CD4-positive, alpha-beta T cell treated with Interleukin-12 subunit alpha and Interleukin-12 subunit beta, for 1 hour (primary cell): ENCODE results near the gene DLL4.
"Not testable (repeated sequence)": the region's sequence is repeated elsewhere in the genome, so short reads cannot be mapped to it uniquely, and the experiment has no call there.

ENCODE experiments used
- DNase-seq: peaks from one replicate; pipeline ENCODE4 v3.0.0-alpha.2; 2020

DLL4 gene

GRCh38 chr15:40943764-40944365 lies 14.7 kb downstream of the DLL4 start:
- no peak for DNase-seq

DNA sequence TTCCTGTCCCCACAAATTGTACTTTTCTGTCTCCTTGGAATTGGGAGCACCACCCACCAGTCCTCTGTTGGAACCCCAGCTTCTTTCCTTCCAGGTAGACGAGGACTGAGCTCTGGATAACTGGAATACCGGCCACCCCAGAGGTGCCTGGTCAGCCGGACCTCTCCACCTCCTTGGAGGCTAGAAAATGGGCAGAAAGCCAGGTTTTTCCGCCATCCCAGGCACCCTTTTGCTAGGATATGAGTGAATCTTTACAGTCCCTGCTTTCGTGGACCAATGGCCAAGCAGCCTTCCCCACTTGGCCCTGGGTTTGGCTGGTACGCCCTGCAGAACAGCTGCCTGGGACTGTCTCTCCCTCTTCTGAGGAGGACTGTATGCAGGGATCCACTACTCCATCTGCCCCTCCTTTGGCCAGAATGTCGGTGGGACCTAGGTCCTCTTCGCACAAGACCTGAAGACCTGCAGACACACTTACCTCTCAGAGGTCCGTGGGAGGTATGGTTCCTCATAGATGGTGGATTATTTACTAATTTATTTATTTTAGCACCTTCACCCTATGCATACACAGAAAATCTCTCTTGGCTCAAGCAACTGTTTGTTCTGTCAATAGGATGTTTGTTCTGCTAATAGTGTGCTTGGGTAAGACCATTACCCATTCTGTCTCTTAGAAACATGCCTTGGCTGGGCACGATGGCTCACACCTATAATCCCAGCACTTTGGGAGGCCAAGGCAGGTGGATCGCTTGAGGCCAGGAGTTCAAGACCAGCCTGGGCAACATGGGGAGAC lies 15.6 kb downstream of the DLL4 start:
- no peak for DNase-seq

GRCh38 chr15:40948706-40949473 lies 19.8 kb downstream of the DLL4 start:
- DNase-seq: no peak

- no peak for DNase-seq
These were observed 20.6 kb downstream of the DLL4 start for GRCh38 chr15:40949756-40950207.

DNA sequence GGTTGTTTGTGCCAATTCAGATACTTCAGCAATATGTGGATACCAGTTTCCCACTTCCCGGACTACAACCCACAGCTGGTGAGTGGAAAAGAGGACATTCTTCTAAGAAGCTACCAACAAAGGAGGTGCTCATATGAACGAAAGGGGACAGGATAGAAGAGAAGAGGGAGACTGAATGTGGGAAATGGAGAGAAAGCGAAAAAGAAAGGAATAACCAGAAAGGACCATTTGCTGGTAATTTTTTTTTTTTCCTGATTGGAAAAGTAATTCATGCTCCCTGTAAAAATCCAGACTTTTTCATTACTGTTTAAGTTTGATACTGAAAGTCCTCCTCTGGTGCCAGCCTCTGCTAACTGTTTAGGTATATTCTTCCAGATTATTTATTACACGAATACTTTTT lies 22.6 kb downstream of the DLL4 start:
- no peak for DNase-seq

GRCh38 chr15:40952301-40952900 lies 23.3 kb downstream of the DLL4 start:
- no peak for DNase-seq

- DNase-seq: peak; percentile 97
These were observed 24.0 kb downstream of the DLL4 start, which contains the start of gene CHAC1 for GRCh38 chr15:40952901-40953712. TSS of gene CHAC1 (plus strand) at chr15:40953471. CDS start at chr15:40953584, 113 bp downstream.

DNA sequence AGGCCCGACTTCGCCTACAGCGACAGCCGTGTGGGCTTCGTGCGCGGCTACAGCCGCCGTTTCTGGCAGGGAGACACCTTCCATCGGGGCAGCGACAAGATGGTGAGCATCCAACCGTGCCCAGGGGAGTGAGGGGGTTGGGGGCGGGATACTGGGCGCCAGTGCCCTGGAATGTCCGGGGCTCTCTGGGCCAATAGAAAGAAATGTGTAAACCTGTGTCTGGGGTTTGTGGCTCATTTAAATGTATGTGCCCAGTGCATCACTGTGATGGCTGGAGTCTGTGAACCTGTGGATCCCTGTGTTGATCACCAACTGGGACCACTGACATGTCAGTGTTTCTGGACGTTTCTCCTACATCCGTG lies 24.6 kb downstream of the DLL4 start:
- DNase-seq: no peak

- DNase-seq: not testable (repeated sequence)
These were observed 25.2 kb downstream of the DLL4 start for GRCh38 chr15:40954158-40954848.

DNA sequence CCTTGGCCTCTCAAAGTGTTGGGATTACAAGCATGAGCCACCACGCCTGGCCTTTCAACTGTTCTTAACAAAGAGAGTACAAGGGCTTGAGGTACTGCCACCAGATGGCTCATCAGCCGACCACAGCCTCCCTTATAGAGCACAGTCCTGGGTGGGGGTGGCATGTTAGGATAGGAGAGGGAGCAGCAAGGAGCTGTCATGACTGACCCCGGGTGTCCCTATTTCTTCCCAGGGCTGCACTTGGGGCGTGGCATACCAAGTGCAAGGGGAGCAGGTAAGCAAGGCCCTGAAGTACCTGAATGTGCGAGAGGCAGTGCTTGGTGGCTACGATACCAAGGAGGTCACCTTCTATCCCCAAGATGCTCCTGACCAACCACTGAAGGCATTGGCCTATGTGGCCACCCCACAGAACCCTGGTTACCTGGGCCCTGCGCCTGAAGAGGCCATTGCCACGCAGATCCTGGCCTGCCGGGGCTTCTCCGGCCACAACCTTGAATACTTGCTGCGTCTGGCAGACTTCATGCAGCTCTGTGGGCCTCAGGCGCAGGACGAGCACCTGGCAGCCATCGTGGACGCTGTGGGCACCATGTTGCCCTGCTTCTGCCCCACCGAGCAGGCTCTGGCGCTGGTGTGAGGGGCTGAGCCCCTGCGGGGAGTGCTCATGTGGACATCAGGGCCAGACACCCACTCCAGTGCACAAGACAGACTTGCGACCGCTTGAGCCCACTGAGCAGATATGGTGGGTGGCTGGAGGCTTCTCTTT lies 26.2 kb downstream of the DLL4 start:
- no peak for DNase-seq

- DNase-seq: no peak
These were observed 26.9 kb downstream of the DLL4 start for GRCh38 chr15:40955930-40956540.

- DNase-seq: no peak
These were observed 27.4 kb downstream of the DLL4 start for GRCh38 chr15:40956541-40956982.

DNA sequence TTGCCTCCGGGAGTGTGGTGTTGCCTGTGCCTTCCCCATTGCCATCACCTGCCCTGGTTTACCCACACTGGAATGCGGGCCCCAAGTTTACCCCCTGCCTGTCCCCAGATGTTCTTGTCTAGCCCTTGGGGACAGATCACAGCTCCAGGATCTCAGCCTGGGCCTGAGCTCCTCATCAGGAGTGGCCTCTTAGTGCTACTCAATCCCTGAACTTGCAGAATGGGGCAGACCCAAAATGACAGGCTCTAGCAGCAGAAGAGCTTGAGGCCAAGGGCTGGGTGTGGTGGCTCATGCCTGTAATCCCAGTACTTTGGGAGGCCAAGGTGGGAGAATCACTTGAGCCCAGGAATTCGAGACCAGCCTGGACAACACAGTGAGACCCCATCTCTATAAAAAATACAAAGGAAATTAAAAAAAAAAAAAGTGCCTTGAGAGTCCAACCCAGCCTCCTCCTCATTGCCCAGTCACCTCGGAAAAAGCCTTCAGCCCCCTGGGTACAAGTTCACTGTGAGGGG lies 28.0 kb downstream of the DLL4 start:
- no peak for DNase-seq

GRCh38 chr15:40957581-40958051 lies 28.5 kb downstream of the DLL4 start:
- DNase-seq: no peak

- DNase-seq: no peak
These were observed 29.0 kb downstream of the DLL4 start for GRCh38 chr15:40958146-40958545.

- no peak for DNase-seq
These were observed 29.6 kb downstream of the DLL4 start for GRCh38 chr15:40958723-40959122.

GRCh38 chr15:40959331-40960141 lies 30.4 kb downstream of the DLL4 start:
- no peak for DNase-seq

DNA sequence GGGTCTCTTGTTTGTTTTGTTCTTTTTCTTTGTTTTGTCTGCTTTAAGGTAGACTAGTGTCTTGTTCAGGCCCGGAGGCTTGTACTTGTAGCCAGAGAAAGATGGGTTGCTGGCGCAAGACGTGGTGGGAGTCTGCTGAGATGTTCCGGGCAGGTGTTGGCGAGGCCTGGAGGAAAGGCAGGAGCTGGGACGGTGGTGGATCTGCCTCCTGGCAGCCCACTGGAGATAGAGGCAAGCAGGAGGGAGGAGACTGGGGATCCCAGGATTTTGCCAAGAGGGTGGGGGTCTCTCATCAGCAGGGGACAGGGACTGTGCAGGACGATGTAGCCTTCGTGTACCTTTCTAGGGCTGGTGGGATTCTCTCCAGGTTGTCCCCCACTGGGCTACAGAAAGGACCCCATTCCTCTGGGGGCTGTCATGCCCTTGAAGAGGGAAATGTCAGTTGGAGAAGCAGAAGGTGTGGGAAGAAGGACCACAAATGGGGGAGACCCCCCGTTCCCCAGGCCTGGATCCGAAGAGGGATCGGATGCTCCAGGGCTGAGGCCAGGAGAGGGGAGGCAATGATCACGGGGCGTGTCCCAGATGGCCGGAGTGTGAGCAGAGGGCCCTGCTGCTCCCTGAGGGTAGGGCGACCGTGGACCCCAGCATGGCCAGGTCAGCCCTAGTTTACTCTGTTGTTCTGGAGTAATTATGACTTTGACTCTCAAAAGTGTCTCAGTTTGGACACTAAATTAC lies 31.2 kb downstream of the DLL4 start:
- DNase-seq: no peak
